HG03439 (cell line): ENCODE results near the gene SPACDR.
"Not testable (repeated sequence)": the region's sequence is repeated elsewhere in the genome, so short reads cannot be mapped to it uniquely, and the experiment has no call there.

Experiments used
- ATAC-seq: cut with Tn5 transposase; IDR thresholded peaks from one replicate; pipeline ENCODE4 v1.9.1; 2021; ENCODE audit warnings: mild to moderate bottlenecking, moderate library complexity; ENCODE audit not compliant: unreplicated experiment

The SPACDR gene, protein sequence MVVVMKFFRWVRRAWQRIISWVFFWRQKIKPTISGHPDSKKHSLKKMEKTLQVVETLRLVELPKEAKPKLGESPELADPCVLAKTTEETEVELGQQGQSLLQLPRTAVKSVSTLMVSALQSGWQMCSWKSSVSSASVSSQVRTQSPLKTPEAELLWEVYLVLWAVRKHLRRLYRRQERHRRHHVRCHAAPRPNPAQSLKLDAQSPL

DNA sequence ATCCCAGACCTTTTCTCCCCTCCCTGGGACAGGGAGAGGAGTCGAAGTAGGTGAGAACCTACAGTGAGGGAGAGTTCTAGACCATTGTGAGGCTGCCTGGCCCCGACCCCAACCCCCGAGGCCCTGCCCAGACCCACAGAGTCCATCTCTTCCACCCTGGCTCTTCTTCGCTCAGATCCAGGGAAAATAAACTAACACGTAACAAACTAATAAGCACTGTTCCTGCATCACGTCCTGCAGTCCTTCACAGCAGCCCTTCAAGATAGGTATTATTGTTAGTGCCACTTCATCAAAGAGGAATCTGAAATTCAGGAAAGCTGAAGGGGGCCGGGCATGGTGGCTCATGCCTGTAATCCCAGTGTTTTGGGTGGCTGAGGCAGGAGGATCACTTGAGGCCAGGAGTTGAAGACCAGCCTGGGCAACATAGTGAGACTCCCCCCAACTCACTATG is at the start of gene SPACDR:
Gene SPACDR (minus strand): TSS at position 51 of the 451 bp plus-strand sequence. CDS start 235 bp downstream, outside the sequence.
- no peak for ATAC-seq

DNA sequence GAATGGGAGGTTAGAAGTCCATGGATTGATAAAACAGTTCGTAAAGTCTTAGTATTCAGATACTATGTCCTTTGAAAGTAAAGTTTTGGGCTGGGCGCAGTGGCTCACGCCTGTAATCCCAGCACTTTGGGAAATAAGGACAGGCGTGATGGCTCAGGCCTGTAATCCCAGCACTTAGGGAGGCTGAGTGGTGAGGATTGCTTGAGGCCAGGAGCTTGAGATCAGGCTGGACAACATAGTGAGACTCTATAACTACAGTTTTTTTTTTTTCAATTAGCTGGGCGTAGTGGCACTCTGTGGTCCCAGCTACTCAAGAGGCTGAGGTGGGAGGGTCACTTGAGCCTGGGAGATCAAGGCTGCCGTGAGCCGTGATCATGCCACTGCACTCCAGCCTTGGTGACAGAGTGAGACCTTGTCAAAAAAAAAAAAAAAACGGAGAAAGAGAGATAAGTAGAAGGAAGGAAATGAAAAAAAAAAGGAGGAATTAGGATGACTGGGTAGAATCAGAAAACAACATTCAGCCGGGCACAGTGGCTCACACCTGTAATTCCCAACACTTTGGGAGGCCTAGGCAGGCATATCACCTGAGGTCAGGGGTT is 49.3 kb upstream of the SPACDR start:
- no peak for ATAC-seq

DNA sequence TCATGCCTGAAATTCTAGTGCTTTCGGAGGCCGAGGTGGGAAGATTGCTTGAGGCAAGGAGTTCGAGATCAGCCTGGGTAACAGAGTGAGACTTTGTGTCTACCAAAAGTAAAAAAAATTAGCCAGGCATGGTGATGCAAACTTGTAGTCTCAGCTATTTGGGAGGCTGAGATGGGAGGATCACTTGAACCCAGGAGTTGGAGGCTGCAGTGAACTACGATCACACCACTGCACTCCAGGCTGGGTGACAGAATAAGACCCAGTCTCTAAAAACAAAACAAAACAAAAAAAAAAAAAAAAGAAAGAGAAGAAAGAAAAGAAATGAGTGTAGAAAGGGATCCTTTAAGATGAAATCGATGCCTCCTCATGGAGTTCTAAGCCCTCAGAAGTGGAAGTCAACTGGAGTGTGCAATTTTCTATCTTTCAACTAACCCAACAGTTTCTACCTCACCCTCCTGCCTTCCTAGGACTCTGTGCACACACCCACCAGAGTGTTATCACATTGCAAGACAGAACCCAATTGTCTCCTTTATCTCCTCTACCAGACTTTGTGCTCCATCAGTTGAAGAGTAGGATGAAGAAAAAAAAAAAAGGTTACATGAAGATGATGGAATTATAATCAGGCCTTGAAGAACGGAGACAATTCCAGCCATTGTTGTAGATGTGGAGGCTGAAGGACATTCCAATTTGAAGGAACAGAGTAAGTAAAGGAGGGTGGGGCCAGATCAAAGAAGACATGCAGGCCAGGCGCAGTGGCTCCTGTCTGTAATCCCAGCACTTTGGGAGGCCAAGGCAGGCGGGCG is 46.6 kb upstream of the SPACDR start:
- ATAC-seq = no peak

DNA sequence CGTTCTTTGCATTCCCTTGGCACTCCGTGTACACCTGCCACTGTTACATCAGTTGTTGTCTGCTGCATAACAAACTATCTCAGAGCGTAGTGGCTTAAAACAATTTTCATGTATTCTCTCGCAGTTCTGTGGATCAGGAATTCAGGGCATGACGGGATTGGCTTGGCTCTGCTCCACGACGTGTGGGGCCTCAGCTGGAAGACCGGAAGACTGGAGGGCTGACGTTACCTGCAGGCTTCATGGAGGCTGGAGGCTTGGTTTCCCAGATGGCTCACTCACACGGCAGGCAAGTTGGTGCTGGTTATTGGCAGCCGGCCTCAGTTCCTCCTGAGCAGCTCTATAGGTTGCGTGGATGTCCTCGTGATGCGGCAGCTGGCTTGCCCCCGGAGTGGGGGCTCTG is 45.2 kb upstream of the SPACDR start:
- no peak for ATAC-seq

DNA sequence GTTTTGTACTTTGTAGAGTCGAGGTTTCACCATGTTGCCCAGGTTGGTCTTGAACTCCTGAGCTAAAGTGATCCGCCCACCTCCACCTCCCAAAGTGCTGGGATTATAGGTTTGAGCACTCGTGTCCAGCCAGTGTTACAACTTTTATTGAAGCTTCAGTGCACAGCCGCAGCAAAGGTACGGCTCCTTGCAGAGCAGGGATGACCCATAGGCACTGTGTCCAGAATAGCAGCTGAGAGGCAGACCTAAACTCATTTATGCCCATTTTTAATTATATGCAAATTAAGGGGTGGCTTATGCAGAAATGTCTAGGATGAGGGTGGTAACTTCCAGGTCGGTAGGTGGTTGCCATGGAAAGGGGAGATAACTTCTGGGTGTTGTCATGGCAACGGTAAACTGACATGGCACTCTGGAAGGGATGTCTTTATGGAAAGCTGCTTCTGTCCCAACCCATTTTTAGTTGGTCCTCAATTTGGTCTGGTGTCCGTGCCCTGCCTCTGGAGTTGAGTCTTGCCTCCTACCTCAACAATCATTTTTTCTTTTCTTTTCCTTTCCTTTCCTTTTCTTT is 42.4 kb upstream of the SPACDR start:
- no peak for ATAC-seq

GRCh38 chr7:100504887-100505611 is 41.0 kb upstream of the SPACDR start:
- no peak for ATAC-seq

GRCh38 chr7:100504031-100504430 is 40.0 kb upstream of the SPACDR start:
- ATAC-seq = not testable (repeated sequence)

GRCh38 chr7:100500743-100501142 is 36.7 kb upstream of the SPACDR start:
- ATAC-seq = not testable (repeated sequence)

- ATAC-seq = no peak
Observed at GRCh38 chr7:100496509-100496908, 32.4 kb upstream of the SPACDR start.

DNA sequence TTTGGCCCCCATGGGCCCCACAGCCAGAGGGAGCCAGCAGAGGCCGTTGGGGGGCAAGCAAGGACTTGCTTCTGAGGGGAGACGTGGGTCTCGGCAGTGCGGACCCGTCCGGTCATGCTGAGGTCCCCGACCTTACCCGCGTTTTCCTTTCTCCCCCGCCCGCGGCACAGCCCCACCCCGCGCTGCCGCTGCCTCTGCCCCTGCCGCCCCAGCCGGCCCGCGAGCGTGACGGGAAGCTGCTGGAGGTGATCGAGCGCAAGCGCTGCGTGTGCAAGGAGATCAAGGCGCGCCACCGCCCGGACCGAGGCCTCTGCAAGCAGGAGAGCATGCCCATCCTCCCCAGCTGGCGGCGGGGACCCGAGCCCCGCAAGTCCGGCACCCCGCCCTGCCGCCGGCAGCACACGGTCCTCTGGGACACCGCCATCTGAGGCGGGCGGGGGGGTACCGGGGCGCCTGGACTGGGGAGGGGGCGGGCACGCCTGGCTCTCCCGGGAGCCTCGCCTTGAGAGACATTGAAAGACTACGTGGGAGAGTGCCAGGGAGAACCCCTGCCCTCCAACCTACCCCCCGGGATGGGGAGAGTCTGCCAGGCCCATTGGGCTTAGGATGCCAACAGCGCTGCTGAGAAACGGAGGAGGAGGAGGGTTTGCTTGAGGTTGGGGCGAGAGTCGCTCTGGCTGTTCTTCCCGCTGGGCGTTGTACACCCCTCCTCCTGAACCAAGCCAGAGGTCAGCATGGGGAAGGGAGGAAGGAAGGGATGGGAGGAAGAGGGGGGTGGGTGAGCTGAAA is 29.6 kb upstream of the SPACDR start:
- no peak for ATAC-seq

DNA sequence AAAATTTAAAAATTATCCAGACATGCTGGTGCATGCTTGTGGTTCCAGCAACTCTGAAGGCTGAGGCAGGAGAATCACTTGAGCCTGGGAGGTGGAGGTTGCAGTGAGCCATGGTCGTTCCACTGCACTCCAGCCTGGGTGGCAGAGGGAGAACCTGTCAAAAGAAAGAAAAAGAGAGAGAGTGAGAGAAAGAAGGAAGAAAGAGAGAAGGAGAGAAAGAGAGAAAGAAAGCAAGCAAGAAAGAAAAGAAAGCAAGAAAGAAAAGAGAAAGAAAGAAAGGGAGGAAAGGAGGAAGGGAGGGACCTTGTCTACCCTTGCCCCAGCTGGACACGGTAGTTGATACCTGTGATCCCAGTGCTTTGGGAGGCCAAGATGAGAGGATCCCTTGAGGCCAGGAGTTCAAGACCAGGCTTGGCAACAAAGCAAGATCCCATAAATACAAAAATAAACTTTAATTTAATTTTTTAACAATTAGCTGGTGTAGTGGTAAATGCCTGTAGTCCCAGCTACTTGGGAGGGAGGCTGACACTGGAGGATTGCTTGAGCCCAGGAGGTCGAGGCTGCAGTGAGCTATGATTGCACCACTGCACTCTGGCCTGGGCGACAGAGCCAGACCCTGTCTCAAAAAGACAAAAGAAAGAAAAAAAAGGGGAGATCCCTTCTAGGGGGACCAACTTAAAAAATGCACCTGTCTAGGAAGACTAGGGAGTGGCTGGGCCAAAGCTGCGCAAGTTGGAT is 28.8 kb upstream of the SPACDR start:
- ATAC-seq = no peak

- no peak for ATAC-seq
Observed at GRCh38 chr7:100491192-100491578, 27.1 kb upstream of the SPACDR start.

- no peak for ATAC-seq
Observed at GRCh38 chr7:100490483-100491191, 26.6 kb upstream of the SPACDR start.

DNA sequence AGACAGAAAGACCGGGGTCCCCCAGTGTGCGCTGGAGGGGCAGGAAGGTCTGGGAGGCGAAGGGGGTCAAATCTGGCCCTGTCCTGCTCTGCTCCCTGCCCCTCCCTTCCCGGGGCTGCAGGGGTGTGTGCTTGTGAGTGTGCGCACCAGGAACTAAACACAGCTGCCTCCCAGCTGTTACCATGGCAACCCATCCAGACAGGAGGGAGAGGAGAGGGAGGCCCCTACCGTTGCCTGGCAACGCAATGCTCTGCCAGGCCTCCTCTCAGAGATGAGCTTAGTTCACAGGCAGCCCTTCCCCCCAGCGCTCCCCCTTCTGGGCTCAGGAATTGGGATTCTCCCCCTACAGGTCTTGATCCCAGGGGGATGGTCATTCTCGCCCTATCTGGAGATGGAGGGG is 25.8 kb upstream of the SPACDR start:
- no peak for ATAC-seq

GRCh38 chr7:100489121-100489520 is 25.1 kb upstream of the SPACDR start:
- no peak for ATAC-seq

- ATAC-seq = no peak
Observed at GRCh38 chr7:100488333-100489095, 24.5 kb upstream of the SPACDR start.

- ATAC-seq = no peak
Observed at GRCh38 chr7:100486753-100487446, 22.8 kb upstream of the SPACDR start.
